ENCODE measurements around the gene SPON2. TPM values are rescaled to one million over a fixed set of nuclear protein-coding genes. Genes with fewer than 3 reads are reported as not detected.

The SPON2 gene
- total RNA-seq, 1 experiment from 2014 or later = 2.3 TPM

GRCh38 chr4:1193206-1194009, 21.0 kb upstream of the SPON2 start:
- no peak overlapping the region for H2BK5ac ChIP-seq (ENCODE audit: insufficient read length, low read length)
- no peak overlapping the region for H4K8ac ChIP-seq (replicated peaks; ENCODE audit: insufficient read length, low read depth, low read length)
- no peak overlapping the region for H2AFZ ChIP-seq (ENCODE audit: low read length)
- no CpG with 5 or more reads among the region's 28 CpGs for WGBS (ENCODE audit: extremely low coverage, insufficient read length, low lambda C conversion rate)
- H4K91ac ChIP-seq (ENCODE audit: insufficient read length, low read depth, low read length) = no peak overlapping the region
- H3K18ac ChIP-seq (ENCODE audit: insufficient read length, low read depth, low read length) = no peak overlapping the region
- H3K56ac ChIP-seq (ENCODE audit: insufficient read length, low read depth, low read length) = no peak overlapping the region
- no peaks in the 10 kb centered on the region for H3K79me2 ChIP-seq (ENCODE audit: insufficient read depth, low read length)
- H3K4me3 Mint-ChIP-seq = no peak overlapping the region
- H3K27me3 ChIP-seq (ENCODE audit: insufficient read depth, low read length) = no peaks in the 10 kb centered on the region
- H2BK120ac ChIP-seq (ENCODE audit: low read depth, low read length, poor library complexity, severe bottlenecking) = no peak overlapping the region
- no peak overlapping the region for H2BK15ac ChIP-seq (ENCODE audit: low read depth, low read length)
- H3K36me3 Mint-ChIP-seq (ENCODE audit: insufficient read depth in 1 of 3, low read depth in 3 of 3) = no peaks in the 10 kb centered on the region; a peak in 1 of 7 replicates
- no peak overlapping the region for H4K5ac ChIP-seq (ENCODE audit: insufficient read length, low read depth, low read length)
- H3K27me3 Mint-ChIP-seq (ENCODE audit: low read depth) = peaks cover 15% of the 10 kb centered on the region
- no peak overlapping the region for H3T11ph ChIP-seq (ENCODE audit: low read length)
- DNase-seq = peak; percentile 21
- TF ChIP-seq CTCF (conservative IDR thresholded peaks at IDR 0.05) = no peak
- H3K9ac ChIP-seq (ENCODE audit: extremely low read depth, insufficient read length, low read length) = no peak overlapping the region
- no peak overlapping the region for H3K23ac ChIP-seq (ENCODE audit: insufficient read length, low read depth, low read length)
- H3K14ac ChIP-seq (ENCODE audit: insufficient read depth, low read length) = no peak overlapping the region
- H2BK12ac ChIP-seq (ENCODE audit: insufficient read length, low read depth, low read length) = no peak overlapping the region
- no peaks in the 10 kb centered on the region for H3K4me1 Mint-ChIP-seq
- no peak overlapping the region for H2BK20ac ChIP-seq (ENCODE audit: low read depth, low read length, poor library complexity, severe bottlenecking)
- H3K23me2 ChIP-seq (ENCODE audit: insufficient read length, low read depth, low read length, poor library complexity, severe bottlenecking) = no peaks in the 10 kb centered on the region
- no peaks in the 10 kb centered on the region for H3K4me1 ChIP-seq (ENCODE audit: insufficient read depth, low read length)
- no peaks in the 10 kb centered on the region for H4K20me1 ChIP-seq (ENCODE audit: control insufficient read depth, insufficient read depth, insufficient read length)
- H3K79me1 ChIP-seq (ENCODE audit: insufficient read depth, low read depth, low read length, poor library complexity, severe bottlenecking) = no peaks in the 10 kb centered on the region
- no peak overlapping the region for H3K4ac ChIP-seq (ENCODE audit: low read depth, low read length)
- no peak overlapping the region for H3K4me2 ChIP-seq (ENCODE audit: insufficient read depth, insufficient read length, low read length)
- H3K27ac Mint-ChIP-seq = no peak overlapping the region
- no peak overlapping the region for H2AK5ac ChIP-seq (ENCODE audit: insufficient read length, low read length)
- peaks cover 0 to 6% of the 10 kb centered on the region in 2 experiments; a peak in 2 of 5 replicates for H3K9me3 Mint-ChIP-seq
- no peak overlapping the region for H3K27ac ChIP-seq (ENCODE audit: insufficient read length, low read depth, low read length)
- no peaks in the 10 kb centered on the region for H3K9me3 ChIP-seq (ENCODE audit: control insufficient read depth, low read depth, low read length)

Data from H9 (cell line).